ENCODE results near the gene ACADM.
A peak's percentile ranks its signal among the peaks of the same experiment; 100 is the strongest.
"Not testable (repeated sequence)": the region's sequence is repeated elsewhere in the genome, so short reads cannot be mapped to it uniquely, and the experiment has no call there.

ACADM gene

DNA sequence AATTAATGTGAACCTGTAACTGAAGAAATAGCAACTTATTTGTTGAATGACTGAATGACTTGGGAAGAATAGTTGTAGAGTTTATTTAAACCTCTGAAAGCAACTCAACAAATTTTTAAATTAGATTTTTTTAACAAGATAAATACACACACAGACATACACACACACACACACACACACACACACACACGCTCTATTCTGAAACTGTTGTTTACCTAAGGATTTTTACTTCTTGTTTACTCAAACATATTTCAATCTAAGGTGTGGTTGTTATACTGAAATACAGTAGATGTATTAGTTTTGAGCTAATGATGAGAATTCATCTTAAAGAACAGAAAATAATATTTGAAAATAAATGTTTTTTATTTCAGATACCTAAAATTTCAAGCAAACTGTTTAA lies 11.5 kb downstream of the ACADM start:
- Histone ChIP-seq H2BK120ac (ENCODE audit: low read depth, low read length) (no peak overlapping the region), H3K4me1 (ENCODE audit: control insufficient read depth in 2 of 2, insufficient read depth in 1 of 2, low read depth in 1 of 2, low read length in 2 of 2) (no peaks in the 10 kb centered on the region), H2BK12ac (ENCODE audit: low read length) (no peak overlapping the region), H3K9ac (ENCODE audit: low read depth, low read length, poor library complexity) (no peak overlapping the region), H3K4me2 (ENCODE audit: insufficient read depth, low read length, poor library complexity, severe bottlenecking) (no peak overlapping the region), H3K79me1 (ENCODE audit: low read depth, low read length) (no peaks in the 10 kb centered on the region), H2BK5ac (ENCODE audit: low read length) (no peak overlapping the region), H4K91ac (ENCODE audit: low read depth, low read length, poor library complexity) (no peak overlapping the region), H3K18ac (ENCODE audit: low read length) (no peak overlapping the region), H3K14ac (ENCODE audit: low read length) (no peak overlapping the region), H3K23ac (ENCODE audit: low read depth, low read length, poor library complexity) (no peak overlapping the region), H3K36me3 (replicated peaks in 1 of 2; ENCODE audit: control insufficient read depth in 2 of 2, insufficient read depth in 2 of 2, low read length in 2 of 2) (peaks cover 1 to 91% of the 10 kb centered on the region in 2 donors), H2BK15ac (ENCODE audit: low read length) (no peak overlapping the region), H3K9me3 (replicated peaks in 1 of 2; ENCODE audit: control insufficient read depth in 2 of 2, insufficient read depth in 1 of 2, low read depth in 1 of 2, low read length in 2 of 2) (no peaks in the 10 kb centered on the region), H2AK5ac (ENCODE audit: low read depth, low read length) (no peak overlapping the region), H3K27me3 (ENCODE audit: control insufficient read depth in 3 of 3, insufficient read depth in 3 of 3, low read depth in 1 of 3, low read length in 3 of 3) (no peaks in the 10 kb centered on the region), H2AFZ (ENCODE audit: low read length) (no peak overlapping the region), H3K27ac (replicated peaks; ENCODE audit: low read length) (no peak overlapping the region), H4K8ac (ENCODE audit: low read depth, low read length) (no peak overlapping the region), H3K4ac (ENCODE audit: low read length) (no peak overlapping the region), H3K4me3 (ENCODE audit: low read length in 2 of 2) (no peak overlapping the region)
- DNase-seq (ENCODE audit: low spot score): no peak
- no CpG with 5 or more reads among the region's 1 CpG for WGBS, 2 donors (ENCODE audit: extremely low coverage in 2 of 2, insufficient read length in 2 of 2, insufficient replicate concordance in 1 of 2)

DNA sequence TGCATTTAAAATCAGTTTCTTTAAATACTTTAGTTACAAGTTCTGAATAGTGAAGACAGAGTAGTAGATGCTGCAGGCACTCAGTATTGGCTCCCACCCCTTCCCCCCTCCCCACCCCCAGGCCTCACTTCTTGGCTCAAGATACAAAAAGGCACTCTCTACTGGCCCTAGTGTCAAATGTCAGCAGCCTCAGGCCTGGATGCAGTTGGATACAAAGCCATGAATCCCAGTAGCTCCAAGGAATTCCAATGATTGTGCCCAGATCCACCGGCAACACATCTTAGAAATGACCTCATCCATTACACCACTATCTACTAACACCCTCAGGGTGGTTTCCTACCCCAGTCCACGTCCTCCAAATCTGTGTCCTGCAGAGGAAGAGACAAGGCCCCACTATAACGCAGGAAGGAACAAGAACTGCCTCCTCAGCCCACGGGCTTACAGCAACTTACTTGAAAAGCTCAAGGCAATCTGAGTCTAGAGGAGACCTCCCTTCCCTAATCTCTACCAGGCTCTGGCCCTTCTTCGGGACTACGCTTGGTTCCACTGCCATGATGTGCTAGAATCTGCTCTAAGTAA lies 17.6 kb downstream of the ACADM start:
- Histone ChIP-seq H3K27me3 (ENCODE audit: control insufficient read depth in 3 of 3, insufficient read depth in 3 of 3, low read depth in 1 of 3, low read length in 3 of 3) (no peaks in the 10 kb centered on the region), H2BK120ac (ENCODE audit: low read depth, low read length) (no peak overlapping the region), H3K23ac (ENCODE audit: low read depth, low read length, poor library complexity) (no peak overlapping the region), H4K91ac (ENCODE audit: low read depth, low read length, poor library complexity) (no peak overlapping the region), H3K36me3 (replicated peaks in 1 of 2; ENCODE audit: control insufficient read depth in 2 of 2, insufficient read depth in 2 of 2, low read length in 2 of 2) (peaks cover 6 to 92% of the 10 kb centered on the region in 2 donors), H3K4me1 (ENCODE audit: control insufficient read depth in 2 of 2, insufficient read depth in 1 of 2, low read depth in 1 of 2, low read length in 2 of 2) (peaks cover 0 to 5% of the 10 kb centered on the region in 2 donors), H2BK12ac (ENCODE audit: low read length) (no peak overlapping the region), H2BK5ac (ENCODE audit: low read length) (no peak overlapping the region), H3K79me1 (ENCODE audit: low read depth, low read length) (no peaks in the 10 kb centered on the region), H3K9ac (ENCODE audit: low read depth, low read length, poor library complexity) (no peak overlapping the region), H2AK5ac (ENCODE audit: low read depth, low read length) (no peak overlapping the region), H3K4ac (ENCODE audit: low read length) (no peak overlapping the region), H3K4me3 (ENCODE audit: low read length in 2 of 2) (no peak overlapping the region), H3K4me2 (ENCODE audit: insufficient read depth, low read length, poor library complexity, severe bottlenecking) (no peak overlapping the region), H3K14ac (ENCODE audit: low read length) (no peak overlapping the region), H3K18ac (ENCODE audit: low read length) (no peak overlapping the region), H3K9me3 (replicated peaks in 1 of 2; ENCODE audit: control insufficient read depth in 2 of 2, insufficient read depth in 1 of 2, low read depth in 1 of 2, low read length in 2 of 2) (no peaks in the 10 kb centered on the region), H2AFZ (ENCODE audit: low read length) (no peak overlapping the region), H4K8ac (ENCODE audit: low read depth, low read length) (no peak overlapping the region), H3K27ac (replicated peaks; ENCODE audit: low read length) (peak overlapping the region; percentile 48), H2BK15ac (ENCODE audit: low read length) (no peak overlapping the region)
- no peak for DNase-seq (ENCODE audit: low spot score)
- no CpG with 5 or more reads among the region's 6 CpGs for WGBS, 2 donors (ENCODE audit: extremely low coverage in 2 of 2, insufficient read length in 2 of 2, insufficient replicate concordance in 1 of 2)

DNA sequence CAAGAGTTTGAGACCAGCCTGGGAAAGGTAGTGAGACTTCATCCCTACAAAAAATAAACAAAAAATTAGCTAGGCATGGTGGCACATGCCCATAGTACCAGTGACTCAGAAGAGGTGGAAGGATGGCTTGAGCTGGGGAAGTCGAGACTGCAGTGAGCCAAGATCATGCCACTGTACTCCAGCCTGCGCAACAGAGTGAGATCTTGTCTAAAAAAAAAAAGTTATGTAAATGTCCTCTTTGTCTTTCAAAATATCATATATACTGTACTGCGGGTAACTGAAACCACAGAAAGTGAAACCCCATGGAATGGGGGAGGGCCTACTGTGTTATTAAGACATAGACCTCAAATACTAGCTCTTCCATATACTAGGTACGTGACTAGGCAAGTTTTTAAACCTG lies 20.8 kb downstream of the ACADM start:
- no peak overlapping the region for H3K23ac ChIP-seq (ENCODE audit: low read depth, low read length, poor library complexity)
- H4K91ac ChIP-seq (ENCODE audit: low read depth, low read length, poor library complexity): no peak overlapping the region
- H3K14ac ChIP-seq (ENCODE audit: low read length): no peak overlapping the region
- no peak overlapping the region for H3K9ac ChIP-seq (ENCODE audit: low read depth, low read length, poor library complexity)
- H3K79me1 ChIP-seq (ENCODE audit: low read depth, low read length): no peaks in the 10 kb centered on the region
- peaks cover 6 to 94% of the 10 kb centered on the region in 2 donors for H3K36me3 ChIP-seq (replicated peaks in 1 of 2; ENCODE audit: control insufficient read depth in 2 of 2, insufficient read depth in 2 of 2, low read length in 2 of 2)
- H3K4me1 ChIP-seq (ENCODE audit: control insufficient read depth in 2 of 2, insufficient read depth in 1 of 2, low read depth in 1 of 2, low read length in 2 of 2): peaks cover 0 to 5% of the 10 kb centered on the region in 2 donors
- no peaks in the 10 kb centered on the region for H3K9me3 ChIP-seq (replicated peaks in 1 of 2; ENCODE audit: control insufficient read depth in 2 of 2, insufficient read depth in 1 of 2, low read depth in 1 of 2, low read length in 2 of 2)
- no peak overlapping the region for H2BK12ac ChIP-seq (ENCODE audit: low read length)
- no peak overlapping the region for H2BK15ac ChIP-seq (ENCODE audit: low read length)
- H4K8ac ChIP-seq (ENCODE audit: low read depth, low read length): no peak overlapping the region
- no peak for DNase-seq (ENCODE audit: low spot score)
- H2BK5ac ChIP-seq (ENCODE audit: low read length): no peak overlapping the region
- no peak overlapping the region for H2AK5ac ChIP-seq (ENCODE audit: low read depth, low read length)
- no peak overlapping the region for H3K4me3 ChIP-seq (ENCODE audit: low read length in 2 of 2)
- no peak overlapping the region for H2AFZ ChIP-seq (ENCODE audit: low read length)
- no peak overlapping the region for H3K18ac ChIP-seq (ENCODE audit: low read length)
- H3K27me3 ChIP-seq (ENCODE audit: control insufficient read depth in 3 of 3, insufficient read depth in 3 of 3, low read depth in 1 of 3, low read length in 3 of 3): no peaks in the 10 kb centered on the region
- no peak overlapping the region for H3K4me2 ChIP-seq (ENCODE audit: insufficient read depth, low read length, poor library complexity, severe bottlenecking)
- WGBS, 2 donors (ENCODE audit: extremely low coverage in 2 of 2, insufficient read length in 2 of 2, insufficient replicate concordance in 1 of 2): no CpG with 5 or more reads among the region's 4 CpGs
- H3K4ac ChIP-seq (ENCODE audit: low read length): no peak overlapping the region
- H3K27ac ChIP-seq (replicated peaks; ENCODE audit: low read length): no peak overlapping the region
- no peak overlapping the region for H2BK120ac ChIP-seq (ENCODE audit: low read depth, low read length)

DNA sequence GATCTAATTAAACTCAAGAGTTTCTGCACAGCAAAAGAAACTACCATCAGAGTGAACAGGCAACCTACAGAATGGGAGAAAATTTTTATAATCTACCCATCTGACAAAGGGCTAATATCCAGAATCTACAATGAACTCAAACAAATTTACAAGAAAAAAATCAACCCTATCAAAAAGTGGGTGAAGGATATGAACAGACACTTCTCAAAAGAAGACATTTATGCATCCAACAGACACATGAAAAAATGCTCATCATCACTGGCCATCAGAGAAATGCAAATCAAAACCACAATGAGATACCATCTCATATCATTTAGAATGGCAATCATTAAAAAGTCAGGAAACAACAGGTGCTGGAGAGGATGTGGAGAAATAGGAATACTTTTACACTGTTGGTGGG lies 32.7 kb downstream of the ACADM start:
- not testable (repeated sequence) for H2BK120ac ChIP-seq (ENCODE audit: low read depth, low read length); H3K4ac ChIP-seq (ENCODE audit: low read length); H2BK15ac ChIP-seq (ENCODE audit: low read length); H3K27me3 ChIP-seq (ENCODE audit: control insufficient read depth in 3 of 3, insufficient read depth in 3 of 3, low read depth in 1 of 3, low read length in 3 of 3); H3K9ac ChIP-seq (ENCODE audit: low read depth, low read length, poor library complexity); H4K91ac ChIP-seq (ENCODE audit: low read depth, low read length, poor library complexity); H2BK12ac ChIP-seq (ENCODE audit: low read length); H4K8ac ChIP-seq (ENCODE audit: low read depth, low read length); H3K4me1 ChIP-seq (ENCODE audit: control insufficient read depth in 2 of 2, insufficient read depth in 1 of 2, low read depth in 1 of 2, low read length in 2 of 2); H3K4me2 ChIP-seq (ENCODE audit: insufficient read depth, low read length, poor library complexity, severe bottlenecking); H3K79me1 ChIP-seq (ENCODE audit: low read depth, low read length); H3K27ac ChIP-seq (replicated peaks; ENCODE audit: low read length); H3K4me3 ChIP-seq (ENCODE audit: low read length in 2 of 2); H2BK5ac ChIP-seq (ENCODE audit: low read length); H2AFZ ChIP-seq (ENCODE audit: low read length); H3K23ac ChIP-seq (ENCODE audit: low read depth, low read length, poor library complexity); H2AK5ac ChIP-seq (ENCODE audit: low read depth, low read length); DNase-seq (ENCODE audit: low spot score); H3K14ac ChIP-seq (ENCODE audit: low read length); H3K18ac ChIP-seq (ENCODE audit: low read length)
- Histone ChIP-seq H3K36me3 (replicated peaks in 1 of 2; ENCODE audit: control insufficient read depth in 2 of 2, insufficient read depth in 2 of 2, low read length in 2 of 2) (peaks cover 6 to 75% of the 10 kb centered on the region in 2 donors), H3K9me3 (replicated peaks in 1 of 2; ENCODE audit: control insufficient read depth in 2 of 2, insufficient read depth in 1 of 2, low read depth in 1 of 2, low read length in 2 of 2) (peaks cover 4 to 34% of the 10 kb centered on the region in 2 donors)
